BJ (cell line): ENCODE results near the gene MYO1D. TPM values are rescaled to one million over a fixed set of nuclear protein-coding genes. Genes with fewer than 3 reads are reported as not detected.

Experiments used
- CTCF ChIA-PET: fragments of 350-600 bp; formaldehyde crosslinking; extraction: SDS; loops from one replicate; lab custom pipeline; 2021; ENCODE audit warnings: antibody characterized with exemption, inconsistent platforms; lab: Yijun Ruan, JAX
- POLR2A ChIA-PET: fragments of 300-600 bp; sonication (Branson Sonifier 250); formaldehyde crosslinking; extraction: SDS; loops from one replicate; lab custom pipeline; 2021; ENCODE audit warnings: antibody characterized with exemption; lab: Charles Lee
- DNase-seq: peaks from one replicate; pipeline ENCODE4 v3.0.0-alpha.2; 2011; ENCODE audit warnings: low read depth
- H3K27me3 ChIP-seq: 2 replicates; pipeline ENCODE4 v1.6.0; 2011; ENCODE audit warnings: low read length; ENCODE audit not compliant: control insufficient read depth, insufficient read depth
- H3K36me3 ChIP-seq: 2 replicates; pipeline ENCODE4 v1.5.1; 2011; ENCODE audit warnings: low read length; ENCODE audit not compliant: control insufficient read depth, insufficient read depth
- H3K4me3 ChIP-seq: 2 replicates; pipeline ENCODE4 v1.5.1; 2011; ENCODE audit warnings: low read depth, mild to moderate bottlenecking, control low read depth, low read length
- CTCF ChIP-seq: IDR thresholded peaks from 2 replicates; pipeline ENCODE4 v1.5.1; 2011; ENCODE audit warnings: low read depth, mild to moderate bottlenecking, control low read depth, inconsistent platforms, low read length, moderate library complexity; ENCODE audit not compliant: insufficient read depth
- polyA plus RNA-seq: library from polyadenylated mRNA; depleted of rRNA; stranded (reverse); fragments of >200 nt; gene quantifications from 2 replicates; pipeline ENCODE4 v1.2.3, GENCODE V29; 2011

Gene MYO1D
- polyA plus RNA-seq, 1 experiment: 23.6 TPM

- Histone ChIP-seq H3K4me3 (no peak overlapping the region), H3K36me3 (no peaks in the 10 kb centered on the region), H3K27me3 (no peaks in the 10 kb centered on the region)
- TF ChIP-seq CTCF: no peak
- CTCF ChIA-PET: no interaction called here
- POLR2A ChIA-PET: no interaction called here
- DNase-seq: no peak
Observed at GRCh38 chr17:32609085-32609484, 267.8 kb downstream of the MYO1D start.

GRCh38 chr17:32608267-32608666 lies 268.7 kb downstream of the MYO1D start:
- Histone ChIP-seq H3K27me3 (no peaks in the 10 kb centered on the region), H3K4me3 (no peak overlapping the region), H3K36me3 (no peaks in the 10 kb centered on the region)
- ChIA-PET POLR2A (no interaction called here), CTCF (no interaction called here)
- TF ChIP-seq CTCF: no peak
- no peak for DNase-seq

GRCh38 chr17:32604966-32605365 lies 272.0 kb downstream of the MYO1D start:
- Histone ChIP-seq H3K36me3 (no peaks in the 10 kb centered on the region), H3K27me3 (no peaks in the 10 kb centered on the region), H3K4me3 (no peak overlapping the region)
- POLR2A ChIA-PET: no interaction called here
- CTCF ChIA-PET: no interaction called here
- no peak for DNase-seq
- TF ChIP-seq CTCF: no peak

- Histone ChIP-seq H3K36me3 (no peaks in the 10 kb centered on the region), H3K27me3 (no peaks in the 10 kb centered on the region), H3K4me3 (no peak overlapping the region)
- POLR2A ChIA-PET: no interaction called here
- no peak for DNase-seq
- CTCF ChIA-PET: no interaction called here
- no peak for TF ChIP-seq CTCF
Observed at GRCh38 chr17:32602396-32602795, 274.5 kb downstream of the MYO1D start.

- no peak for DNase-seq
- Histone ChIP-seq H3K27me3 (no peaks in the 10 kb centered on the region), H3K4me3 (no peak overlapping the region), H3K36me3 (no peaks in the 10 kb centered on the region)
- no peak for TF ChIP-seq CTCF
- ChIA-PET CTCF (no interaction called here), POLR2A (no interaction called here)
Observed at GRCh38 chr17:32601866-32602265, 275.1 kb downstream of the MYO1D start.
